Stimulated activated CD4-positive, alpha-beta T cell treated with anti-CD3 and anti-CD28 coated beads, Interleukin-4, amount 100 ng/mL, for 48 hours (primary cell): ENCODE data around the gene URB2.
"Not testable (repeated sequence)": the region's sequence is repeated elsewhere in the genome, so short reads cannot be mapped to it uniquely, and the experiment has no call there.

Experiments used
- DNase-seq, 2 donors: peaks; one replicate each; pipeline ENCODE4 v3.0.0-alpha.2; 2020; ENCODE audit warnings: low read depth in 2 of 2

Gene URB2

DNA sequence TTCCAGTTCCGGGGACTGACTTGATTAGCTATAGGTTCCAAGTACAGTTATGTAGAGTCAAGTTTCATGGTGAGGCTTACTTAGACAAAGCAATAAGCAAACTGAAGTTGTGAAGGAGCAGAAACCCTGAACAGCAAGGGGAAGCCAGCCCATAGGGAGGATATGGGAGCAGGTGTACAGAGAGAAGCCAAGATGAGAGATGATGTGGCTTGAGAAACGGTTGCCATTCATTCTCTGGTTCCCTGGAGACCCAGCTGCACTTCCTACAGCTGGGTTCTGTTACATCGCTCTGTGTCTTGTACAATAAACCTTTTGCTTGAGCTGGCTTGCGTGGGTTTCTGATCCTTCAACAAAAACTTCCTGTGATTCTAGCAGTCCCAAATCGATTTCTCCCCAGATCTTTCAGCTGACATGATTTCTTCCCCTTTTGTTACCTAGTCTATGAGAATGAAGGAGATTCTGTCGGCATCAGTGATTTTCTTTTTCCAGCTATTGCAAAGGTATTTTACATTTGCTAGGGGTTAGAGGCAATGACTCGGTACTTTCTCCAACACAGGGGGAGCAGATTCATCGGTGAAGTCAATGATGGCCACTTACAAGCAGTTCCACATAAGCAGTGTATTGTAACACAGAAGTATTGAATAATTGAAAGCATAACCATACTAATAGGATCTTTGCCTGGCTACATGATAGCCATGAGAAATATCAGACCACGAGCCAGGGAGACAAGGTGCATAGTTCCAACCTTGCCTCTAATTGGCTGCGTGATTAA is 67.3 kb downstream of the URB2 start:
- DNase-seq = no peak

DNA sequence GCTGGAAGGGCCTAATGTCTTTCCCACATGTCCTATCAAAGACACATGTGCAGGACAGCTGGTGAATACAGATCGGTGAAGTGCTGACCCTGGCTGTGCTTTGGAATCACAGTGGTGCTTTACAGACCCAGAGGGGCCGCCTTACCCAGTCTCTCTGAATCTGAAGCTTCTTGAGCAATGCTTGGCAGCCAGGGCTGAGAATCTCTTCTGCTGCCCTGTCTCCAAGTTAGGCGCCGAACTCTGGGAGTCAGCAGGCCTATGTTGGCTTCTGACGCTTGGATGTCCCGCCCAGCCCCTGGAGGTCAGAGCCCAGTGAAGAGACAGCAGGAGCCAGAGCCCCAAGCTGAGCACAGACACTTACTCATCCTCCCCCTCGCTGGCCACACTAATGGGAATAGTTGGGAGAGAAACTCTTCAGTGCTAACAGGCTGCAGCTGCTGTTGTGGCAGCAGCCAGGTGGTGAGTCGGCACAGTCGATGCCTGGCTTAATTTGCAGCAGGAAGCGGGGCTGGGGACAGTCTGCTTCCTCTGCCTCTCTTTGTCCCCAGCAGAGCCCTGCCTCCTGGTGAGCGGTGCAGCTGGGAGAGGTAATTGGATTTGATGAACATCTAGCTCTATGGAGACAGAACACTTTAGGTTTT is 68.1 kb downstream of the URB2 start:
- no peak for DNase-seq

DNA sequence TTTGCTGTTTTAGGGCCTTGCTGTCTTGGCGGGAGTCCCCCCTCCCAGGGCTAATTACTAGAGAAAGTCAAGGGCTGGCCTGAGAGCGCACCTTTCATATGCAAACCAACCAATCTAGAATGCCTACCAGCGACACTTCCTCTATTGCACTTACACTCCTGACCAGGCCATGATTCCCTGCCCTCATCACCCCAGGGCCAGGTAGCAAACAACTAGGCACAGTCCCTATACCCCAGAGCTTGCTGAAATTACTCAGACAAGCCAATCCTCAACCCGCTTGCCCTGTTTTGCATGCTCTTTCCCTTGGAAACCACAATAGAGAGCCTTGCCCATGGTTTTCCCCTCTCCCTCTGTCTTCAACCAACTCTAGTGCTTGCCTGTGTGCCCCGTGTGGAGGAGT is 70.3 kb downstream of the URB2 start:
- DNase-seq = no peak

DNA sequence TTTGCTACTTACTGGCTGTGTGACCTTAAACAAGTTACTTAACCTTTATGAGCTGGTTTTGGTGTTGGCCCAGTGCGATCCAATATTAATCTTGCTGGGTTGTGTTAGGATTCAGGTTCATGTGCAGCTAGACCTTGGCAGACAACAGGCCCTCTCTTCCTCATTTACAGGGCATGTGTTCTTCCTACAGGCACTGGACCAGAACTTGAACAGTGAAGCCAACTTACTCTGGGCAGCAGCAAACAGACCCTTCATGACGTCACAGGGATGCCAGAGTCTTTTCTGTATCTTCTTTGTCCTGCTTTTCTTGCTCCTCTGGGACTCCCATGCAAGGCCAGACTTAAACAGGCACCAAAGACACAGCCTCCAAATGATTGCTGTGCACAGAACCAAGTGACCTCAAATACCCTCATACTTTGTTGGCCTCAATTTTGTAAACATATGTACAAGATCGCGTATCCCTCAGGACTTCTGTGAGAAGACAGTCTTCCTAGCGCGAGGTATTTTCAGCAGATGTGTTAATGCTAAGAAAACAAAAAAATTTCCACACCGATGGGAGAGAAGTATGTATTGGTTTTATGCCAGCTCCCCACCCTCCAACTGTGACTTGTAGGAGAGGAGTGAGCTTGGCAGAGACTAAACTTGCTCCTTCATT is 73.7 kb downstream of the URB2 start:
- no peak for DNase-seq

DNA sequence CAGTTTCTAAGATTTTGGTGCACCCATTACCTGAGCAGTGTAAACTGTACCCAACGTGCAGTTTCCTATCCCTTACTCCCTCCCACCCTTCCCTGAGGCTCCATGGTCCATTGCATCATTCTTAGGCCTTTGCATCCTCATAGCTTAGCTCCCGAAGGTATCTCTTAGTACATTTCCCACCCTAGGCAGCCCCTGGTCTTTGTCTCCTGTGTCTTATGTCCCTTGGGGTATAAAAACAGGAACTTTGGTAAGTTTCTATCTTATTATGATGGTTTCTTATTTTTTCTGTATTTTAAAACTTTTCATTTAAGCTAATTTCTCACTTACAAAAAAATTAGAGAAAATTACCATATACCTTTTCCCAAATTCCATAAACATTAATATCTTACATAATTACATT is 78.1 kb downstream of the URB2 start:
- DNase-seq = no peak

DNA sequence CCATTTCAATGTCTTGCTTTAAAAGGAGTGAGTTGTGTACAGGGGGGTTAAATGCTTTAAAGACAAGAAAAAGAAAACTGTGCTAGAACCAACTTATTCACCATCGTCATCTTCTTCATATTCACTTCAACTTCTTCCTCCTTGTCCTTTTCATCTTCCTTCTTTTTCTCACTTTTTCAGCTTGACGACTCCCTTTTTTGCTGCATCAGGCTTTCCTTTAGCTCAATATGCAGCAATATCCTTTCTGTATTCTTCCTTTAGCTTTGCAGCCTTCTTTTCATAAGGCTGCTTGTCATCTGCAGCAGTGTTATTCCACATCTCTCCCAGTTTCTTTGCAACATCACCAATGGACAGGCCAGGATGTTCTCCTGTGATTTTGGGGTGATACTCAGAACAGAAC is 79.1 kb downstream of the URB2 start:
- not testable (repeated sequence) for DNase-seq

DNA sequence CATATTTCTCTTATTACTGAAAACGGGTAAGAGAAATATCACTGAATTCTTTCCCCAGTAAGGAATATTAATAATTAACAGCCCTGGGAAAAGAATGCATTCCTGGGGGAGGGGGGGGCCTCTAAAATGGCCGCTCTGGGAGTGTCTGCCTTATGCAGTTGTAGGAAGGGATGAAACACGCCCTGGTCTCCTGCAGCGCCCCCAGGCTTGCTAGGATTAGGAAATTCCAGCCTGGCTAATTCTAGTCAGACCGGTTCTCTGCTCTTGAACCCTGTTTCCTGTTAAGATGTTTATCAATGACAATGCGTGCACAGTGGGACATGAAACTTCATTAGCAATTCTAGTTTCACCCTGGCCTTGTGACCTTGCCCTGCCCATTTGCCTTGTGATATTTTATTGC is 81.1 kb downstream of the URB2 start:
- not testable (repeated sequence) for DNase-seq

DNA sequence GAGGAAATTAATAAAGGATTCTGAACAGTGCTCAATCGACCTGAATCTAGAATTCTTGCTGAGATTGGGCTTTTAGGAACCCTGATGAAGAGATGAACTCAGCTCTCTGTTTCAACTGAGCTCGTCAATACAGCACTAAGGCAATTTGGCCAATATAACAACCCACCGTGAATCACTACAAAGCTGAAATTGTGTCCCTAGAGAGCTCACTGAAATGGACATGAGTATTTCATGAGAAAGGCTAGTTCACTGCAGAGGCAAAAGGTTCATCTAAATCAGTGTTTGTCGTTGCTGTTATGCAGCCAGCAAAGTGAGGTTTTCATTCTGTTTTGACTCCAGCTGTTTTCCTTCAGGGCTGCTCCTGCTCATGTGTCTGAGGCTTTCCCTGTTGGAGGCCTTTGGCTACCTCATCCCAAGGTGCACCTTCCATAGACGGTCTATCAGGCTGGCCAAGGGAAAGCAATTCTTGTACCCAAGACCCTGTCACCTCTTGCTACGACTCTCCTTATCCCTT is 83.5 kb downstream of the URB2 start:
- DNase-seq = no peak
